SK-N-SH (cell line): Measurements from ENCODE around the gene NAT8L.

Experiments
- CTCF ChIP-seq: fragments of 200-600 bp; sonication (generic); IDR thresholded peaks from 2 replicates; pipeline ENCODE4 v1.6.1; 2017; ENCODE audit warnings: antibody characterized with exemption, mild to moderate bottlenecking, moderate library complexity
- EP300 ChIP-seq, 2 experiments: IDR thresholded peaks; 2 replicates each; pipeline versions ENCODE4 v1.4.0 to v1.6.1; 2012; ENCODE audit warnings: borderline replicate concordance in 1 of 2, low read depth in 1 of 2, low read length in 1 of 2
- EZH2phosphoT487 ChIP-seq: fragments of 200-600 bp; sonication (generic); IDR thresholded peaks from 2 replicates; pipeline ENCODE4 v1.6.1; 2017; ENCODE audit warnings: low read depth, mixed run types, mild to moderate bottlenecking, antibody characterized with exemption, moderate library complexity, borderline replicate concordance
- GABPA ChIP-seq: IDR thresholded peaks from 2 replicates; pipeline ENCODE4 v1.4.0; 2012; ENCODE audit warnings: low read depth, mild to moderate bottlenecking
- JUND ChIP-seq: IDR thresholded peaks from 2 replicates; pipeline ENCODE4 v1.4.0; 2012
- POLR2AphosphoS5 ChIP-seq: IDR thresholded peaks from 2 replicates; pipeline ENCODE4 v1.6.1; 2012; ENCODE audit warnings: low read depth, low read length
- RCOR1 ChIP-seq: fragments of 150-350 bp; IDR thresholded peaks from 2 replicates; pipeline ENCODE4 v1.6.1; 2017; ENCODE audit warnings: antibody characterized with exemption, low read length
- REST ChIP-seq: IDR thresholded peaks from 2 replicates; pipeline ENCODE4 v1.6.1; 2012; ENCODE audit warnings: mild to moderate bottlenecking, low read depth, low read length, moderate library complexity
- RFX5 ChIP-seq: IDR thresholded peaks from 2 replicates; pipeline ENCODE4 v1.6.1; 2012; ENCODE audit warnings: mild to moderate bottlenecking, improper control_type of control experiment, low read length
- USF1 ChIP-seq: IDR thresholded peaks from 2 replicates; pipeline ENCODE4 v1.4.0; 2012; ENCODE audit warnings: low read depth, borderline replicate concordance
- YY1 ChIP-seq: IDR thresholded peaks from 2 replicates; pipeline ENCODE4 v1.4.0; 2012; ENCODE audit warnings: low read depth, mild to moderate bottlenecking

- TF ChIP-seq JUND (no peak), CTCF (no peak), YY1 (no peak), POLR2AphosphoS5 (no peak), EP300 (IDR thresholded peaks at IDR 0.05; ENCODE audit: borderline replicate concordance in 1 of 2, low read depth in 1 of 2, low read length in 1 of 2) (no peak), RCOR1 (no peak), USF1 (no peak), RFX5 (no peak), REST (no peak), EZH2phosphoT487 (no peak), GABPA (no peak)
These were observed 24.7 kb downstream of the NAT8L start for GRCh38 chr4:2083826-2084160.
